T-cell (primary cell): ENCODE data around the gene TNS2. TPM values are rescaled to one million over a fixed set of nuclear protein-coding genes. Genes with fewer than 3 reads are reported as not detected.

Experiments used
- ATAC-seq, 4 experiments: fragments of 200-7000 bp in 3 of 4; fragments of 150-1000 bp in 1 of 4; cut with Tn5 transposase; replicated peaks in 1 of 4; 1 replicate in 3 of 4; 2 replicates in 1 of 4; pipeline ENCODE4 v1.10.0; 2021; ENCODE audit warnings: moderate library complexity in 3 of 4, mild to moderate bottlenecking in 2 of 4, moderate number of reproducible peaks in 1 of 4
- CTCF ChIA-PET, 2 donors: fragments of 300-600 bp; sonication (Branson Sonifier 250); formaldehyde crosslinking; loops; one replicate each; lab custom pipeline; 2022; ENCODE audit warnings: antibody characterized with exemption in 2 of 2; lab: Charles Lee
- POLR2A ChIA-PET, 2 donors: fragments of 300-600 bp; sonication (Branson Sonifier 250); formaldehyde crosslinking; loops; one replicate each; lab custom pipeline; 2022; ENCODE audit warnings: antibody characterized with exemption in 2 of 2; lab: Charles Lee
- DNase-seq, 35 experiments: peaks; one replicate each; pipeline versions ENCODE4 v3.0.0 to v3.0.0-alpha.2; 2013 to 2023
- H3K27ac ChIP-seq: one replicate; pipeline ENCODE4 v1.5.1; 2013; ENCODE audit warnings: low read length
- H3K27me3 ChIP-seq, 2 experiments: replicated peaks in 1 of 2; 1 replicate in 1 of 2; 2 replicates in 1 of 2; pipeline versions ENCODE4 v1.6.1 to v1.7.0; 2013; ENCODE audit warnings: low read length in 1 of 2, mixed read lengths in 1 of 2; ENCODE audit not compliant: control insufficient read depth in 2 of 2, insufficient read depth in 2 of 2; ENCODE audit errors: extremely low read depth in 1 of 2
- H3K36me3 ChIP-seq, 2 donors: 1 replicate in 1 of 2; 2 replicates in 1 of 2; pipeline versions ENCODE4 v1.6.1 to v1.7.0; 2013; ENCODE audit warnings: low read length in 1 of 2; ENCODE audit not compliant: control insufficient read depth in 2 of 2, insufficient read depth in 1 of 2; ENCODE audit errors: extremely low read depth in 1 of 2
- H3K4me1 ChIP-seq, 2 experiments: 1 replicate in 1 of 2; 2 replicates in 1 of 2; pipeline versions ENCODE4 v1.6.1 to v1.7.0; 2013; ENCODE audit warnings: low read length in 2 of 2, mixed read lengths in 1 of 2; ENCODE audit not compliant: insufficient read depth in 2 of 2, control insufficient read depth in 1 of 2; ENCODE audit errors: extremely low read depth in 1 of 2
- H3K4me3 ChIP-seq, 2 donors: 1 replicate in 1 of 2; 2 replicates in 1 of 2; pipeline versions ENCODE4 v1.5.1 to v1.7.0; 2013; ENCODE audit warnings: mild to moderate bottlenecking in 2 of 2, low read length in 1 of 2, moderate library complexity in 1 of 2; ENCODE audit not compliant: control insufficient read depth in 1 of 2; ENCODE audit errors: extremely low read depth in 1 of 2
- H3K9me3 ChIP-seq: 2 replicates; pipeline ENCODE4 v1.7.0; 2013
- H3K27ac Mint-ChIP-seq, 2 donors: one replicate each; pipeline ENCODE4 v1.8.0; 2020 to 2021; ENCODE audit warnings: mild to moderate bottlenecking in 2 of 2, mixed read lengths in 2 of 2
- H3K27me3 Mint-ChIP-seq, 2 donors: one replicate each; pipeline ENCODE4 v1.8.0; 2021 to 2022; ENCODE audit warnings: mixed read lengths in 2 of 2
- H3K36me3 Mint-ChIP-seq: one replicate; pipeline ENCODE4 v1.8.0; 2021; ENCODE audit warnings: mixed read lengths
- H3K4me1 Mint-ChIP-seq, 3 donors: one replicate each; pipeline ENCODE4 v1.8.0; 2020 to 2022; ENCODE audit warnings: mixed read lengths in 3 of 3, mild to moderate bottlenecking in 1 of 3
- H3K4me3 Mint-ChIP-seq, 3 donors: one replicate each; pipeline ENCODE4 v1.8.0; 2020 to 2022; ENCODE audit warnings: mild to moderate bottlenecking in 3 of 3, mixed read lengths in 3 of 3, moderate library complexity in 3 of 3
- H3K9me3 Mint-ChIP-seq, 3 donors: one replicate each; pipeline ENCODE4 v1.8.0; 2020 to 2022; ENCODE audit warnings: mixed read lengths in 3 of 3
- WGBS: methylation state at CpG from one replicate; pipeline ENCODE4 v1.1.5; 2013; ENCODE audit warnings: missing lambda C conversion rate; ENCODE audit not compliant: insufficient coverage; 5-methylcytosine and 5-hydroxymethylcytosine counted together
- total RNA-seq, 35 experiments: library from RNA in 6 of 35; stranded (reverse) in 6 of 35; fragments of 120-200 nt in 1 of 35; gene quantifications; one replicate each; pipeline versions ENCODE4 v1.2.1 to v1.2.4 and lab custom pipeline; 2013 to 2026

TNS2 gene
- total RNA-seq, 5 donors from 2014 or later (not counting 1 experiment from before 2014, with no cell fraction given) = 2.5 to 5.1 (median 3.0) TPM

DNA sequence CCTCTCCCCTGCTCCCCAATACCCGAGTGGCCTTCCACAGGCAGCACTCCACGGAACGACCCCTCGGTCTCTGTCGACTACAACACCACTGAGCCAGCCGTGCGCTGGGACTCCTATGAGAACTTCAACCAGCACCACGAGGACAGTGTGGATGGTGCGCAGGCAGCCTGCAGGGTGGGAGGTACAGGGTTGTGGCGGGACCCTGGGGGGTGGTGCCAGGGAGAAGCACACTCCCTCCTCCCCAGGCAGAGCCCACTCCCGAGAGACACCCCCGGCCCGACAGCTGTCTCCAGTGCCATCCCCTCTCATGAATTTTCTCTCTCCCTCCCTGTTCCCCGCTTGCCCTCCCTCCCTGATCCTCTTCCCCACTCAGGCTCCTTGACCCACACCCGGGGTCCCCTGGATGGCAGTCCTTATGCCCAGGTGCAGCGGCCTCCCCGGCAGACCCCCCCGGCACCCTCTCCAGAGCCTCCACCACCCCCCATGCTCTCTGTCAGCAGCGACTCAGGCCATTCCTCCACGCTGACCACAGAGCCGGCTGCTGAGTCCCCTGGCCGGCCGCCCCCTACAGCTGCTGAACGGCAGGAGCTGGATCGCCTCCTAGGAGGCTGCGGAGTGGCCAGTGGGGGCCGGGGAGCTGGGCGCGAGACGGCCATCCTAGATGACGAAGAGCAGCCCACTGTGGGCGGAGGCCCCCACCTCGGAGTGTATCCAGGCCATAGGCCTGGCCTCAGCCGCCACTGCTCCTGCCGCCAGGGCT lies 9.0 kb downstream of the TNS2 start:
- H3K36me3 ChIP-seq = peaks cover 0 to 5% of the 10 kb centered on the region in 2 donors
- no peaks in the 10 kb centered on the region for H3K9me3 Mint-ChIP-seq
- H3K4me3 Mint-ChIP-seq = no peak overlapping the region
- H3K27me3 ChIP-seq = peaks cover 0 to 31% of the 10 kb centered on the region in 2 experiments
- peaks cover 0 to 2% of the 10 kb centered on the region in 2 donors for H3K27me3 Mint-ChIP-seq
- H3K36me3 Mint-ChIP-seq = peaks cover 2% of the 10 kb centered on the region
- no peak overlapping the region for H3K4me3 ChIP-seq
- H3K9me3 ChIP-seq = no peaks in the 10 kb centered on the region
- H3K4me1 ChIP-seq = peaks cover under 1 to 9% of the 10 kb centered on the region in 2 experiments
- no peak for ATAC-seq
- 93% methylated on average over 23 of the region's 35 CpGs for WGBS
- H3K4me1 Mint-ChIP-seq = peaks cover 4 to 10% (median 5%) of the 10 kb centered on the region in 3 donors
- H3K27ac Mint-ChIP-seq = no peak overlapping the region
- CTCF ChIA-PET = no interaction called here
- POLR2A ChIA-PET = no interaction called here
- no peak for DNase-seq
- no peak overlapping the region for H3K27ac ChIP-seq

DNA sequence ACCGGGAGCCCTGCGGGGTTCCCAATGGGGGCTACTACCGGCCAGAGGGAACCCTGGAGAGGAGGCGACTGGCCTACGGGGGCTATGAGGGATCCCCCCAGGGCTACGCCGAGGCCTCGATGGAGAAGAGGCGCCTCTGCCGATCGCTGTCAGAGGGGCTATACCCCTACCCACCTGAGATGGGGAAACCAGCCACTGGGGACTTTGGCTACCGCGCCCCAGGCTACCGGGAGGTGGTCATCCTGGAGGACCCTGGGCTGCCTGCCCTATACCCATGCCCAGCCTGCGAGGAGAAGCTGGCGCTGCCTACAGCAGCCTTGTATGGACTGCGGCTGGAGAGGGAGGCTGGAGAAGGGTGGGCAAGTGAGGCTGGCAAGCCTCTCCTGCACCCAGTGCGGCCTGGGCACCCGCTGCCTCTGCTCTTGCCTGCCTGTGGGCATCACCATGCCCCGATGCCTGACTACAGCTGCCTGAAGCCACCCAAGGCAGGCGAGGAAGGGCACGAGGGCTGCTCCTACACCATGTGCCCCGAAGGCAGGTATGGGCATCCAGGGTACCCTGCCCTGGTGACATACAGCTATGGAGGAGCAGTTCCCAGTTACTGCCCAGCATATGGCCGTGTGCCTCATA lies 9.7 kb downstream of the TNS2 start:
- CTCF ChIA-PET = no interaction called here
- Mint-ChIP-seq H3K27ac (no peak overlapping the region), H3K4me1 (peaks cover 0 to 5% (median 0%) of the 10 kb centered on the region in 3 donors), H3K9me3 (no peaks in the 10 kb centered on the region), H3K4me3 (no peak overlapping the region), H3K36me3 (peaks cover 6% of the 10 kb centered on the region), H3K27me3 (peaks cover 0 to 2% of the 10 kb centered on the region in 2 donors)
- ATAC-seq = no peak
- no peak overlapping the region for H3K4me3 ChIP-seq
- no peak for DNase-seq
- H3K27ac ChIP-seq = no peak overlapping the region
- POLR2A ChIA-PET = interaction anchor here in 1 of 2 donors (0.6 kb wide), 1 partner anchor 118 kb away, joined by 5 read pairs; no protein-coding TSS in a partner anchor
- 84% methylated on average over 24 of the region's 24 CpGs for WGBS
- peaks cover 0 to 31% of the 10 kb centered on the region in 2 experiments for H3K27me3 ChIP-seq
- H3K36me3 ChIP-seq = peaks cover 0 to 11% of the 10 kb centered on the region in 2 donors
- peaks cover 0 to 3% of the 10 kb centered on the region in 2 experiments for H3K4me1 ChIP-seq
- no peaks in the 10 kb centered on the region for H3K9me3 ChIP-seq

DNA sequence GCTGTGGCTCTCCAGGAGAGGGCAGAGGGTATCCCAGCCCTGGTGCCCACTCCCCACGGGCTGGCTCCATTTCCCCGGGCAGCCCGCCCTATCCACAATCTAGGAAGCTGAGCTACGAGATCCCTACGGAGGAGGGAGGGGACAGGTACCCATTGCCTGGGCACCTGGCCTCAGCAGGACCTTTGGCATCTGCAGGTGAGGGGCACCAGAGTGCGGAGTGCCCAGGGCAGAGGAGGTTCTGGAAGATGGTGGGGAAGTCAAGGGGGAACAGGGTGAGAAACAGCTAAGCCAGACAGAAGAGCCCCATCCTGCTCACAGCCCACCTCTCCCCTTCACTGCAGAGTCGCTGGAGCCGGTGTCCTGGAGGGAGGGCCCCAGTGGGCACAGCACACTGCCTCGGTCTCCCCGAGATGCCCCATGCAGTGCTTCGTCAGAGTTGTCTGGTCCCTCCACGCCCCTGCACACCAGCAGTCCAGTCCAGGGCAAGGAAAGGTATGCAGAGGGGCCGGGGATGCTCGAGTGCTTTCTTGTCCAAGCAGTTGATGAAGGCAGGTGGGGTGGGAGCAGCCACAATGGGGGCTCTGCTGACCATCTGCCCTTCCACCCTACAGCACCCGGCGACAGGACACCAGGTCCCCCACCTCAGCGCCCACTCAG lies 10.3 kb downstream of the TNS2 start:
- Mint-ChIP-seq H3K9me3 (no peaks in the 10 kb centered on the region), H3K4me3 (no peak overlapping the region), H3K4me1 (peaks cover 0 to 3% (median 0%) of the 10 kb centered on the region in 3 donors), H3K27me3 (peaks cover 0 to 2% of the 10 kb centered on the region in 2 donors), H3K36me3 (peaks cover 12% of the 10 kb centered on the region), H3K27ac (no peak overlapping the region)
- Histone ChIP-seq H3K9me3 (no peaks in the 10 kb centered on the region), H3K4me1 (no peaks in the 10 kb centered on the region), H3K27ac (no peak overlapping the region), H3K27me3 (peaks cover 0 to 31% of the 10 kb centered on the region in 2 experiments), H3K36me3 (peaks cover 0 to 17% of the 10 kb centered on the region in 2 donors), H3K4me3 (no peak overlapping the region)
- 94% methylated on average over 10 of the region's 17 CpGs for WGBS
- ATAC-seq (no peak), DNase-seq (no peak)
- ChIA-PET CTCF (no interaction called here), POLR2A (interaction anchor here in 1 of 2 donors (0.6 kb wide), 1 partner anchor 119 kb away, joined by 5 read pairs; no protein-coding TSS in a partner anchor)

DNA sequence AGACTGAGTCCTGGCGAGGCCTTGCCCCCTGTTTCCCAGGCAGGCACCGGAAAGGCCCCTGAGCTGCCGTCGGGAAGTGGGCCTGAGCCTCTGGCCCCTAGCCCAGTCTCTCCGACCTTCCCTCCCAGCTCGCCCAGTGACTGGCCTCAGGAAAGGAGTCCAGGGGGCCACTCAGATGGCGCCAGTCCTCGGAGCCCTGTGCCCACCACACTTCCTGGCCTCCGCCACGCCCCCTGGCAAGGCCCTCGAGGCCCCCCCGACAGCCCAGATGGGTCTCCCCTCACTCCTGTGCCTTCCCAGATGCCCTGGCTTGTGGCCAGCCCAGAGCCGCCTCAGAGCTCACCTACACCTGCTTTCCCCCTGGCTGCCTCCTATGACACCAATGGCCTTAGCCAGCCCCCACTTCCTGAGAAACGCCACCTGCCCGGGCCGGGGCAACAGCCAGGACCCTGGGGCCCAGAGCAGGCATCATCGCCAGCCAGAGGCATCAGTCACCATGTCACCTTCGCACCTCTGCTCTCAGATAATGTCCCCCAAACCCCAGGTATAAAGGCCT lies 10.9 kb downstream of the TNS2 start:
- Histone ChIP-seq H3K27ac (no peak overlapping the region), H3K4me1 (peaks cover 0 to under 1% of the 10 kb centered on the region in 2 experiments), H3K36me3 (peaks cover 0 to 23% of the 10 kb centered on the region in 2 donors), H3K9me3 (no peaks in the 10 kb centered on the region), H3K27me3 (peaks cover 0 to 31% of the 10 kb centered on the region in 2 experiments), H3K4me3 (no peak overlapping the region)
- Mint-ChIP-seq H3K4me1 (peaks cover under 1 to 4% (median under 1%) of the 10 kb centered on the region in 3 donors), H3K27me3 (peaks cover 0 to 2% of the 10 kb centered on the region in 2 donors), H3K9me3 (no peaks in the 10 kb centered on the region), H3K27ac (no peak overlapping the region), H3K36me3 (peaks cover 14% of the 10 kb centered on the region), H3K4me3 (no peak overlapping the region)
- 65% methylated on average over 15 of the region's 18 CpGs for WGBS
- ATAC-seq (no peak), DNase-seq (no peak)
- POLR2A ChIA-PET = interaction anchor here in 1 of 2 donors (0.6 kb wide), 1 partner anchor 1528 kb away, joined by 3 read pairs; the partner anchor contains the start of gene PPP1R1A
- CTCF ChIA-PET = interaction anchor here in 1 of 2 donors (0.9 kb wide), 1 partner anchor 13 kb away, joined by 3 read pairs; no protein-coding TSS in a partner anchor

DNA sequence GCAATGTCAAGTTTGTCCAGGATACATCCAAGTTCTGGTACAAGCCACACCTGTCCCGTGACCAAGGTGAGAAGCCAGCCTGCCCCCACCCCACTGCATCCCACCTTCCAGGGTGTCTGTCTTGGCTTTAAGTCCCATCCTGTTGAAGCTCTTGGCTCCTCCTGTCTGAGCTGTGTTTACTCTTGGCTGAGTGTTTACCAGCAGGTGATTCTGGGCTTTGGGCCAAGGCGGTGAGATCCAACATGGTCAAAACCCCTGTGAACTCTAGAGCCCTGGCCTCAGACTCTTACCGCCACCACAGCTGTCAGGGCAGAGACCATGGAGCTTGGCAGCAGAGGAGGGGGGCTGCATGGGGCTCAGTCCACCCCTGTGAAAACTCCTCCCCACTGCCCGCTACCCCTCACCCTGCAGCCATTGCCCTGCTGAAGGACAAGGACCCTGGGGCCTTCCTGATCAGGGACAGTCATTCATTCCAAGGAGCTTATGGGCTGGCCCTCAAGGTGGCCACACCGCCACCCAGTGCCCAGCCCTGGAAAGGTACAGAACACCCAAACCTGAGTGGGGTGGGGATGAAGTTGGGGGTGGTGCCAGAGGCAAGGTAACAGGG lies 11.6 kb downstream of the TNS2 start:
- CTCF ChIA-PET = interaction anchor here in 1 of 2 donors (0.6 to 0.9 kb wide), 3 partner anchors 14 to 40 kb away, joined by 3 to 8 read pairs (median 3); no protein-coding TSS in a partner anchor
- H3K27ac ChIP-seq = no peak overlapping the region
- POLR2A ChIA-PET = interaction anchor here in 1 of 2 donors (0.6 kb wide), 1 partner anchor 1527 kb away, joined by 3 read pairs; the partner anchor contains the start of gene PPP1R1A

More for the DNA sequence above, 11.6 kb downstream of the TNS2 start:
- no peak overlapping the region for H3K4me3 Mint-ChIP-seq
- peaks cover 21% of the 10 kb centered on the region for H3K36me3 Mint-ChIP-seq
- peaks cover 0 to 2% of the 10 kb centered on the region in 2 donors for H3K27me3 Mint-ChIP-seq
- H3K27me3 ChIP-seq = peaks cover 0 to 31% of the 10 kb centered on the region in 2 experiments
- DNase-seq (no peak), ATAC-seq (peak in 2 of 4 experiments; percentile 27 to 40)
- H3K9me3 Mint-ChIP-seq = no peaks in the 10 kb centered on the region
- peaks cover 0 to 5% of the 10 kb centered on the region in 2 experiments for H3K4me1 ChIP-seq
- H3K27ac Mint-ChIP-seq = peak overlapping the region in 1 of 2 donors; percentile 16
- 81% methylated on average over 2 of the region's 5 CpGs for WGBS
- no peaks in the 10 kb centered on the region for H3K9me3 ChIP-seq
- peaks cover 0 to 31% of the 10 kb centered on the region in 2 donors for H3K36me3 ChIP-seq
- no peak overlapping the region for H3K4me3 ChIP-seq
- peaks cover 6 to 8% (median 7%) of the 10 kb centered on the region in 3 donors for H3K4me1 Mint-ChIP-seq
